Mononuclear cell (primary cell): ENCODE results near the gene DEGS2. TPM values are rescaled to one million over a fixed set of nuclear protein-coding genes. Genes with fewer than 3 reads are reported as not detected.
"Not testable (repeated sequence)": the region's sequence is repeated elsewhere in the genome, so short reads cannot be mapped to it uniquely, and the experiment has no call there.

Experiments used
- H3K27me3 ChIP-seq: 2 replicates; pipeline ENCODE4 v1.6.0; 2011; ENCODE audit warnings: low read length, control low read depth; ENCODE audit not compliant: insufficient read depth
- H3K4me1 ChIP-seq: 2 replicates; pipeline ENCODE4 v1.5.1; 2011; ENCODE audit warnings: mild to moderate bottlenecking, low read length, control low read depth; ENCODE audit not compliant: insufficient read depth
- H3K4me3 ChIP-seq: 2 replicates; pipeline ENCODE4 v1.5.1; 2011; ENCODE audit warnings: mild to moderate bottlenecking, low read length, moderate library complexity
- H3K9me3 ChIP-seq: 2 replicates; pipeline ENCODE4 v1.5.1; 2011; ENCODE audit warnings: low read depth, mild to moderate bottlenecking, control low read depth, low read length
- total RNA-seq: library from RNA; depleted of rRNA; stranded (reverse); fragments of >200 nt; gene quantifications from one replicate; pipeline ENCODE4 v1.2.3, GENCODE V29; 2012

Gene DEGS2
- total RNA-seq, 1 donor: 0.21 TPM

DNA sequence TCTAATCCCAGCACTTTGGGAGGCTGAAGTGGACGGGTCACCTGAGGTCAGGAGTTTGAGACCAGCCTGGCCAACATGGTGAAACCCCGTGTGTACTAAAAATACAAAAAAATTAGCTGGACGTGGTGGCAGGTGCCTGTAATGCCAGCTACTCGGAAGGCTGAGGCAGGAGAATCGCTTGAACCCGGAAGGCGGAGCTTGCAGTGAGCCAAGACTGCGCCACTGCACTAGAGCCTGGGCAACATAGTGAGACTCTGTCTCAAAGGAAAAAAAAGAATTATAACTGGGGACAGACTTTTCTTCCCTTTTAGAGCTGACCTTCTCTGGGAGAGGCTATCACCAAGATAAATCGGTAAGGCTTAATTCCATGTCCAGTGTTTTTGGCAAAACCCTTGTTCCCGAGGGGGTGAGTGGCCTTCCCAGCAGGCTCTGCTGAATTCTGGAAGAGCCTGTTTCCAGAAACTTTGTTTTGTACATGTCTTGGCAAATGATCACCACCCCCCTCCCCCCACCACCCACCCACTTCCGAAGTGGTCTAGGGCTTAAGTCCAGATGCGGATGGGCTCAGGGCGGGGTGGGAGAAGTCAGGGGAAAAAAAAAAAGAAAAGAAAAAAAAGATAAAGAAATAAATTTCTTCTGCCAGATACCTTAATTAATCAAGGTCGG, 32.3 kb upstream of the DEGS2 start:
- Histone ChIP-seq H3K4me1 (peaks cover 15% of the 10 kb centered on the region), H3K9me3 (no peaks in the 10 kb centered on the region), H3K27me3 (no peaks in the 10 kb centered on the region), H3K4me3 (no peak overlapping the region)

GRCh38 chr14:100190126-100190525, 30.7 kb upstream of the DEGS2 start:
- H3K9me3 ChIP-seq: no peaks in the 10 kb centered on the region
- no peaks in the 10 kb centered on the region for H3K27me3 ChIP-seq
- peaks cover 15% of the 10 kb centered on the region for H3K4me1 ChIP-seq
- no peak overlapping the region for H3K4me3 ChIP-seq

DNA sequence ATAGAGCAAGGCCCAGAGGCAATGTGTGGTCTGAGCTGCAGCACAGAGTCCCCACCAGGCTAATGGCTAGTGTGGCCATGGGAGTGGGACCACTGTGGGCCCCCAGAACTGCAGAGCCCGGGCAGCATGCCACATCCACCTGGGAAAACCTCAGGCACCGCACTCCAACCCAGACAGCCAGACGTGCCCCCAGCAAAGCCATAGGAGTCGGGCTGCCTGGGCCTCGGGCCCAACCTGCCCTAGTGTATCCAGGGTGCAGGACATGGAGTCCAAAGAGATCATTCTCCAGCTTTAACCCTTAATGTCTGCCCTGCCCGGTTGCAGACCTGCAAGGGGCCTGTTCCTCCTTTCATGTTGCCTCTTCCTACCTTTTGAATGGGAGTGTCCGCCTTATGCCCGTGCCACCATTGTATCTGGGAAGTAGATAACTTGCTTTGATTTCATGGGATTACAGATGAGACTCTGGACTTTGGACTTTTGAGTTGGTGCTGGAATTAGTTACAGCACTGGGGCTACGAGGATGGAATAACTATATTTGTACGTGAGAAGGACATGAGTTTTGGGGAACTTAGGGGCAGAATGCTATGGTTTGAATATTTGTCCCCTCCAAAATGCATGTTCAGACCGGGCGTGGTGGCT, 29.1 kb upstream of the DEGS2 start:
- Histone ChIP-seq H3K4me1 (peaks cover 13% of the 10 kb centered on the region), H3K9me3 (no peaks in the 10 kb centered on the region), H3K27me3 (no peaks in the 10 kb centered on the region), H3K4me3 (no peak overlapping the region)

DNA sequence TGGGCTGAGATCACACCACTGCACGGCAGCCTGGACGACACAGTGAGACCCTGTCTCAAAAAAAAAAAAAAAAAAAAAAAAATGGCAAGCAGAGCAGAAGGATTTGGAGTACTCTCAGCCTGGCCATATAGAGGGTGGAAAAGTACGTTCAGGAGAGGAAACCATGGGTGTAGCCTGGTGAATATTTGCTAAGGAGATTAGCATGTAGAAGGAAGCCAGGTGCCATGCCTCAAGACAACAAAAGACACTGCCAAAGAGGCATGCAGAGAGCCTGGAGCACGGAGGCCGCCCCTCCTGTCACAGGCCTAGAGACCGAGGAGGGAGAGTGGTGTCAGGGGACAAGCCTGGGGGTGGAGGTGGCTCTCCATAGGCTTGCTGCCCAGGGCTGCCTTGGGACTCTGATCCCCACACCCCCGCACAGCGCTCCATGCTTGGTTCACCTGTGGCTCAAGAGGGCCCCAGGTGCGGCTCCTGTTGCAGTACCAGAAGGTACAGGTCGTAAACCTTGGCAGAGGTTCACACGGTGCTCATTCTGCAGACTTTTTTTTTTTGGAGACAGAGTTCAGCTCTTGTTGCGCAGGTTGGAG, 27.9 kb upstream of the DEGS2 start:
- H3K4me3 ChIP-seq: no peak overlapping the region
- no peaks in the 10 kb centered on the region for H3K9me3 ChIP-seq
- no peaks in the 10 kb centered on the region for H3K27me3 ChIP-seq
- H3K4me1 ChIP-seq: peaks cover 4% of the 10 kb centered on the region

DNA sequence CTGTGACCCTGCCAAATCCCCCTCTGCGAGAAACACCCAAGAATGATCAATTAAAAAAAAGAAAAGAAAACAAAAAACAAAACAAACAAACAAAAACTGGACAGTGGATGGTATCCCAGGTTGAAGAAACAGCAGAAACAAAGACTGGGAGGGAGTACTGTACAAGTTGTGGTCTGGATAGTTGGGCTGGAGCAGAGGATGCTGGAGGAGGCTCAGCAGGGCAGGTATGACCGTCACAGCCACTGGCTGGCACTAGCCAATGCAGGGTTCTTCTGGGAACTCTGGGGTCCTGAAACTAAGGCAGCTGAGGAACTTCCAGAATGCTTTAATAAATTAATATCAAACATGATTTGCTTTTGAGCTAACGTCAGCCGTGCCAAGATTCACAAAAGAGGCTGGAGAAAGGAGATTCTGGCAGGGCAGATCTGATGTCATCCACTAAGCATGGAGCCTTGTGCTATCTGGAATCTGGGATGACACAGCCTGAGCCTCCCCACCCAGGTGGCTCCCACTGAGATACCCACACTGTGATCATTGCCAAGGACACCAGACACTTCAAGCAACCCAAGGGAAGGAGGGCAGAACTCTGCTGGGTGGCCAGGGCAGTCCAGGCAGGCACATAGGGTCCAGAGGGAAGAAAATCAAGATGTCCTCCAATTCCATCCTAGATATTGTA, 22.6 kb upstream of the DEGS2 start:
- H3K4me3 ChIP-seq, H3K9me3 ChIP-seq: not testable (repeated sequence)

GRCh38 chr14:100180671-100181070, 21.2 kb upstream of the DEGS2 start:
- H3K4me3 ChIP-seq, H3K4me1 ChIP-seq, H3K9me3 ChIP-seq, H3K27me3 ChIP-seq: not testable (repeated sequence)

More for the DNA sequence above, 22.6 kb upstream of the DEGS2 start:
- H3K27me3 ChIP-seq, H3K4me1 ChIP-seq: not testable (repeated sequence)

- H3K4me3 ChIP-seq: no peak overlapping the region
- no peaks in the 10 kb centered on the region for H3K4me1 ChIP-seq
- no peaks in the 10 kb centered on the region for H3K9me3 ChIP-seq
- H3K27me3 ChIP-seq: no peaks in the 10 kb centered on the region
These were observed 19.2 kb upstream of the DEGS2 start for GRCh38 chr14:100178691-100179090.

GRCh38 chr14:100176811-100177327, 17.4 kb upstream of the DEGS2 start:
- H3K27me3 ChIP-seq: no peaks in the 10 kb centered on the region
- H3K4me3 ChIP-seq: no peak overlapping the region
- H3K4me1 ChIP-seq: no peaks in the 10 kb centered on the region
- H3K9me3 ChIP-seq: no peaks in the 10 kb centered on the region

DNA sequence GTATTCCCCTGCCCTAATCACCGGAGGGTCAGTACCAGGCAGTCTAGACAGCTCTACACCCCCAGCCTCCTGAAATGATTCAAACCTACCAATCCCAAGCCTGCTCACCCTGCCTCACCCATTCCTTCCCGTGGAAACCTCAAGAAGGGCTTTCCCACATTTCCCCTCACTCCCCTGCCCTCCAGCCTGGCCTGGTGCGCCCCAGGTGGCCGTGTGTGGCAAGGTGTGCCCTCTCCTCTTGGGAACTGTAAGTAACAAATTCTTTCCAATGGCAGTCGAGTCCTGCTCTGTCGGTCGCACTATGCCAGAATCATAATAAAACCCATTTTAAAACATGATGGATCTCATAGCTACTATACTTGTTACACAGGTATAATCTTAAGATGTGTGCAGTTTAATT, 13.9 kb upstream of the DEGS2 start:
- no peak overlapping the region for H3K4me3 ChIP-seq
- peaks cover 2% of the 10 kb centered on the region for H3K4me1 ChIP-seq
- H3K9me3 ChIP-seq: no peaks in the 10 kb centered on the region
- no peaks in the 10 kb centered on the region for H3K27me3 ChIP-seq

DNA sequence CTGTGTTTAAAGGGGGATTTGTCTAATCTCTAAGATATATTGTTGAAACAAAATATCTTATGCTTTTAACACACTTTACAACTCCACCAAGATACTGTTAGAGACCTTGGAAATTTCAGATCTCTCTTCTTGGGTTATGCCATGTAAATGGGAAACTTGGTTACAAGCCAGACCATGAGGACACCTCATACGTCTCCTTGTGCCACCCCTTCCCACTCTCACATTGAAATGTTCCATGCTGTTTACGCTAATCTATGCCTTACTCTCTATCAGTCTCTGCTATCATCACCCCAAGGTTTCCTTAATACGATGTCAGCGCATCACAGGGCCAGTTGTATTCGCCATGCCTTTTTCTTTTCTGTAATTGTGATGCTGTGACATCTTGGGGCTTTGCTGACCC, 13.4 kb upstream of the DEGS2 start:
- Histone ChIP-seq H3K4me3 (no peak overlapping the region), H3K27me3 (no peaks in the 10 kb centered on the region), H3K4me1 (peaks cover 2% of the 10 kb centered on the region), H3K9me3 (no peaks in the 10 kb centered on the region)

- Histone ChIP-seq H3K9me3 (no peaks in the 10 kb centered on the region), H3K4me3 (no peak overlapping the region), H3K27me3 (no peaks in the 10 kb centered on the region), H3K4me1 (peaks cover 9% of the 10 kb centered on the region)
These were observed 11.4 kb upstream of the DEGS2 start for GRCh38 chr14:100170880-100171279.

DNA sequence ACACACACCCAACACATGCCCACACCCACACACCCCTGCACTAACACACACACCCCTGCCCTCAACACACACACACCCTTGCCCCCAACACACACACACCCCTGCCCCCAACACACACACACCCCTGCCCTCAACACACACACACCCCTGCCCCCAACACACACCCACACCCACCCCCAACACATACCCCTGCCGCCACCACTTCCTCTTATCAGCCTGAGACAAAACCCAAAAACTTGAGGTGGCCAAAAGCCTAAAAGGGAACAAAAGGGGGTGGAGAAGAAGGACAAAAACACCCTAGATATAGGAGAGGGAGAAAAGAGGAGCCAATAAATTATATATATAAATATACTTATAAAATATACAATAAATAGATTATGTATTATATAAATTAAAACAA, 9.1 kb upstream of the DEGS2 start:
- Histone ChIP-seq H3K9me3 (no peaks in the 10 kb centered on the region), H3K4me3 (no peak overlapping the region), H3K27me3 (no peaks in the 10 kb centered on the region), H3K4me1 (peaks cover 9% of the 10 kb centered on the region)

GRCh38 chr14:100165831-100166440, 6.5 kb upstream of the DEGS2 start:
- Histone ChIP-seq H3K27me3 (no peaks in the 10 kb centered on the region), H3K4me1 (peaks cover 9% of the 10 kb centered on the region), H3K9me3 (no peaks in the 10 kb centered on the region), H3K4me3 (no peak overlapping the region)

DNA sequence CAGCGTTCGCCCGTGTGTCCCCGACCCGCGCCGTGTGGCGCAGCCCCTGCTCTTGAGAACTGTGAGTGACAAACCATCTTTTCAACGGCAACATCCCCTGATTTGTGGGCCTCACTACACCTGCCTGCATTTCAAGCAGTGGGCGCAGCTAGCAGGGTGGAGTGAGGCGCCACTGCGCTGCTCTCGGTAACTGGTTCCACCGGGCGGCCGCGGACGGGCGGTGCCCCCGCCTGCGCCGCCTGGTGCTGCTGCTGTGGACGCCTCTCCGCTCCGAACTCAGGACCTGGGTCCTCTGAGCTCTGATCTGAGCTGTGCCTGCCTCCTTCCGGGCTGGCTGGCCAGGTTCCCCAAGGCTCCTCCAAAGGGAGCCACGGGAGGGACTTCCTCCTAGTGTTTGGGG, 5.9 kb upstream of the DEGS2 start:
- Histone ChIP-seq H3K9me3 (no peaks in the 10 kb centered on the region), H3K27me3 (peaks cover 1% of the 10 kb centered on the region), H3K4me3 (no peak overlapping the region), H3K4me1 (peaks cover 9% of the 10 kb centered on the region)

- Histone ChIP-seq H3K4me3 (no peak overlapping the region), H3K4me1 (peaks cover 12% of the 10 kb centered on the region), H3K27me3 (peaks cover 15% of the 10 kb centered on the region), H3K9me3 (no peaks in the 10 kb centered on the region)
These were observed 1.1 kb upstream of the DEGS2 start for GRCh38 chr14:100160534-100160916.
